GM18520 (cell line): ENCODE results near the gene LCE1B.

Experiments used
- ATAC-seq: cut with Tn5 transposase; IDR thresholded peaks from one replicate; pipeline ENCODE4 v1.9.1; 2021; ENCODE audit not compliant: unreplicated experiment

Gene LCE1B

DNA sequence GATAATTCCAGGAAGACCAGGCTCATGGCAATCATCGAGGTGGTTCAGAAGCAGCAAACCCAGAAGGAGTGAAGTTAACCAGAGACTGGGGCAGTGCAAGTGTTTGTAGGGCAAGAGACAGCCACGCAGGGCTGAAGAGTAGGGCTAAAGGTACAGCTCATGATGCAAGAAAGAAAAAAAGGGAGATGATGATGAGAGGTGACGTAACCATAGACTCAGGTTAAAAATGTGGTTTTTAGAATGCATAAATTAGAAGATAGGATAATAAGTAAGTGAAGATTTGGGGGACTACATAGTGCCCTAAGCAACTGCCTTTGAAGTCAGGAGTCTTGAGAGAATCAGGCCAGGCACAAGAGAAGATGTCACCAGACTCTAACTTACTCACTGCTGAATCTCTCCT lies 48.4 kb downstream of the LCE1B start:
- no peak for ATAC-seq

DNA sequence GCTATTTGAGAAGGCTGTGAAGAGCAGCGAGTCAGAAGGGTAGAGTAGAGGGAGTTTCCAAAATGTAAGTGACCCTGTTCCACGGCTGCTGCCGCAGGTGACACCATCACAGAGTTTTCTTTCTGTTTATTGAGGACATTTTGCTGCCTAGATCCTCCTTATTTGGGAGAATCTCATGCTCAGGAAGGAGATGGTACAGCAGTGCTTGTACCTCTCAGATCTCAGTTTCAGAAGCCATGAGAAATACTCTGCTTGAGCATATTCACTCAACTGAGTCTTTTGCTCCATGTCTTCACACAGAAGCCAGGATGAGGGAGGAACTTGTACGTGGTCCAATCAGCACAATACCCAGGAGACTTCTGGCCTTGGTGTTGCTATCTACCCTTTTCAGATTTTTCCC lies 49.6 kb downstream of the LCE1B start:
- no peak for ATAC-seq
